ENCODE measurements around the gene ADGRB3.
"Not testable (repeated sequence)": the region's sequence is repeated elsewhere in the genome, so short reads cannot be mapped to it uniquely, and the experiment has no call there.

The ADGRB3 gene

DNA sequence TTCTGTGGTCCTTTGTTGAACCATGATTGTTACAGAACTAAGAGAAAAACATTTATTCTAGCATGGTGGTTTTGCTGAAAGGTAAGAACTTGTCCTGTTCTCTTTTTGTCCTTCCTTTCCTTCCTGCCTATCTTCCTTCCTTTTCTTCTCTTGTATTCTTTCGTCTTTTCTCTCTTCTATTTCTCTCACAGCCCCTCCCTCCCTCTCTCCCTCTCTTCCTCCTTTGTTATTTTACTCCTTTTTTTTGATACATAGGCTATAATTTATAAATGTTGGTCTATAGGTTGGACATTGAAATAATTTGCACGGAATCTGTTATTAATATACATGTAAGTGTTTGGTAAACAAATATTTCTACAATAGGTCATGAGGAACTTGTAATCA, 18.6 kb downstream of the ADGRB3 start:
- TF ChIP-seq, protein P1, sequence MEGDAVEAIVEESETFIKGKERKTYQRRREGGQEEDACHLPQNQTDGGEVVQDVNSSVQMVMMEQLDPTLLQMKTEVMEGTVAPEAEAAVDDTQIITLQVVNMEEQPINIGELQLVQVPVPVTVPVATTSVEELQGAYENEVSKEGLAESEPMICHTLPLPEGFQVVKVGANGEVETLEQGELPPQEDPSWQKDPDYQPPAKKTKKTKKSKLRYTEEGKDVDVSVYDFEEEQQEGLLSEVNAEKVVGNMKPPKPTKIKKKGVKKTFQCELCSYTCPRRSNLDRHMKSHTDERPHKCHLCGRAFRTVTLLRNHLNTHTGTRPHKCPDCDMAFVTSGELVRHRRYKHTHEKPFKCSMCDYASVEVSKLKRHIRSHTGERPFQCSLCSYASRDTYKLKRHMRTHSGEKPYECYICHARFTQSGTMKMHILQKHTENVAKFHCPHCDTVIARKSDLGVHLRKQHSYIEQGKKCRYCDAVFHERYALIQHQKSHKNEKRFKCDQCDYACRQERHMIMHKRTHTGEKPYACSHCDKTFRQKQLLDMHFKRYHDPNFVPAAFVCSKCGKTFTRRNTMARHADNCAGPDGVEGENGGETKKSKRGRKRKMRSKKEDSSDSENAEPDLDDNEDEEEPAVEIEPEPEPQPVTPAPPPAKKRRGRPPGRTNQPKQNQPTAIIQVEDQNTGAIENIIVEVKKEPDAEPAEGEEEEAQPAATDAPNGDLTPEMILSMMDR (conservative IDR thresholded peaks at IDR 0.05; ENCODE audit: low read depth, low read length): no peak
- H3K4me3 ChIP-seq (ENCODE audit: low read length): no peak overlapping the region
- DNase-seq (ENCODE audit: low read depth): no peak

DNA sequence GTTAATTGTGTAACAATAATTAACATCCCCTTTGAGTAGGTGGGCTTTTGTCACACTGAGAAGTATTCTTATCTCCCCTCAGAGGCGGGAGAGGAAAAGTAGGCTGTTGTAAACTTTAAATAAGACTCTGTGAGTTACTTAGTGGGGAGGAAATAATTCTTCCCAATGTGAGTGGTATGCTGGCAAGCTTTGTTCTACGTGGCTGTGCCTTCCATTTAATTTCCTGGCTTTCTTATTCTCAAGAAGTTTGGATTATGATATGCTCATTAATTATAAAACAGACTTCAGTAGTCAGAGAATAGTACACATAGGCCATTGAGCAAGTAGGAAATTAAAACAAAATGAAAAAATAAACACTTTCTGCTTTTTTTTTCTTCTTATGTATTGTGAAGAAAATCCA, 19.1 kb downstream of the ADGRB3 start:
- TF ChIP-seq, protein P1 (conservative IDR thresholded peaks at IDR 0.05; ENCODE audit: low read depth, low read length): no peak
- H3K4me3 ChIP-seq (ENCODE audit: low read length): no peak overlapping the region
- DNase-seq (ENCODE audit: low read depth): no peak

DNA sequence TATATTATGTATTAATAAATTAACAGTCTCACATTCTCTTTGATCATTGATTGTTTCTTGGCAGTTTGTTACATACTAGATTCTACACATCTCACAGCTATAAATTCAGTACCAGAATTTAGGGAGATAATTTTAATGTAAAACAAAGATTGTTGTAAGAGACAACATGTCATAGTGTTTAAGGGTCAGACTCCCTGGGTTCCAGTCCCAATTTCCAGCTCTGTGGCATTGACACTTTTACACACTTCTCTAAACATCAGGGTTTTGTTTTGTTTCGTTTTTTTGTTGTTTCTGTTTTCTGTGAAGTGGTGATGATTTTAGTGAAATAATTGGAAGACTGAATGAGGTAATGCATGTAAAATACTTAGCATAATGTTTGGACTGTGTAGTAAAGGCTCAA, 19.9 kb downstream of the ADGRB3 start:
- no peak for DNase-seq (ENCODE audit: low read depth)
- TF ChIP-seq, protein P1 (conservative IDR thresholded peaks at IDR 0.05; ENCODE audit: low read depth, low read length): no peak
- no peak overlapping the region for H3K4me3 ChIP-seq (ENCODE audit: low read length)

DNA sequence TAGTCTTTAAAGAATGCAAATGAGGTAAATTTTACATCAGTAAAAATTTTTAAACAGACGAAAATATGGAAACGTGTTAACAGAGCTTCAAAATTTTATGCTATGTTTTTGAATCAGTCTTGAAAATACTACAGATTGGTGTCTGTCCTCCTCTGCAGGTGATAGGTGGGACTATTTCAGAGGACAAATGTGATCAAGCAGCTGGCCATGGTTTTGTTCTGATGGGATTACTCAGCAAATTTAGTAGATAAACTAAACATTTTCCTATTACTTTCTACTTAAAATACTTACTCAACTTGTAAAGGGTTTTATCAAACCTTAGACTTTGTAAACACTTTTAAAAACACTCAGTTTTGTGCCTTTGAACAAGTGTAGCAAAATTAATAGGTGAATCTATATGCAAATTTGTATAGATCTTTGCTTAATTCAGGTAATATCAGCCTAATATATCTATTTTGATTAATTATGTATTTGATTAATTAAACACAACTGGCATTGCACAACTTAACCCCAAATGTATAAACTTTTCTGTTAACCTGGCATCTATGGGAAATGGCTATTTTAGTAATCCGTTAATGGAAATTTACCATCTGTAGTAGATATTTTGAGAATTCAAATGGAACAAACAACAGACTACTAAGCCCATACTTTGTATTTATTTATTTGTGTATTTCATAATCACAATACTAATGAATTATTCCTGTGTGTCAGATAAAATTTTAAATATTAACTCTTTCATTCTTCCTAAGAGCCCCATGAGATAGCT, 22.5 kb downstream of the ADGRB3 start:
- no peak overlapping the region for H3K4me3 ChIP-seq (ENCODE audit: low read length)
- no peak for DNase-seq (ENCODE audit: low read depth)
- TF ChIP-seq, protein P1 (conservative IDR thresholded peaks at IDR 0.05; ENCODE audit: low read depth, low read length): no peak

DNA sequence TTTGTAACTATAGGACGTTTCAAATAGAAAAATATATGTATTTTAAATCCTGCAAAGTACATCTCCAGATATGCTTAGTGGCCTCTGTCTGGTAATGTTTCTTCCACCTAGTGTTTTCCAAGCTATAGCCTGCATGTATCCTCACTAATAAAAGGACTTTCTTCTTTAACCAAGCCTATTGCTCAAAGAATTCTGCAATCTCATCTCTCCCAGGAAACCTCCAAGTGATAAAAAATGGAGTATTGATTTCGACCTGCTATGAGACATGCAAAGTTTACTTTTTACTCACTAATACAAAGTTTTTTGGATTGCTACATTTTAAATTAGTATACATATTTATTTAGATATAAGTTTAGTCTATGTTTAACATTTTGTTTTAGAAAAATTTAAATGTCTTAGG, 23.3 kb downstream of the ADGRB3 start:
- DNase-seq (ENCODE audit: low read depth): no peak
- no peak overlapping the region for H3K4me3 ChIP-seq (ENCODE audit: low read length)
- TF ChIP-seq, protein P1 (conservative IDR thresholded peaks at IDR 0.05; ENCODE audit: low read depth, low read length): no peak

DNA sequence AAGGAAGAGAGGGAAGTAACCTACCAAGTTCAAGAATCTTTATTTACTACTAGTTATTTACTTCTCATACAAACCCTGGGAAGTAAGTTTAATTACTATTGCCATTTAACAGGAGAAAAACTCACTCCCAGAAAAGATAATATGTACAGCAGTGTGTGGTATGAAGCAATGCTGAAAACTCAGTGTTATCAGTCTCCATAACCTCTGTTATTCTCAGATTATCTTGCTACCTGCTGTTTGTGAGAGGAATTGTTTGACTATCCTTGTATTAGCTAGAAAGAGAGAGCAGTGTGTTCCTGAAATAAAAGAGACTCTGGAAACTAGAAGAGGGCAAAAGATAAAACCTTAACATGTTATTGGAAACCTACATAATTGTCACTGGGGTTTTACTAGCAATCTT, 38.2 kb downstream of the ADGRB3 start:
- TF ChIP-seq, protein P1 (conservative IDR thresholded peaks at IDR 0.05; ENCODE audit: low read depth, low read length): no peak
- no peak for DNase-seq (ENCODE audit: low read depth)
- H3K4me3 ChIP-seq (ENCODE audit: low read length): no peak overlapping the region

DNA sequence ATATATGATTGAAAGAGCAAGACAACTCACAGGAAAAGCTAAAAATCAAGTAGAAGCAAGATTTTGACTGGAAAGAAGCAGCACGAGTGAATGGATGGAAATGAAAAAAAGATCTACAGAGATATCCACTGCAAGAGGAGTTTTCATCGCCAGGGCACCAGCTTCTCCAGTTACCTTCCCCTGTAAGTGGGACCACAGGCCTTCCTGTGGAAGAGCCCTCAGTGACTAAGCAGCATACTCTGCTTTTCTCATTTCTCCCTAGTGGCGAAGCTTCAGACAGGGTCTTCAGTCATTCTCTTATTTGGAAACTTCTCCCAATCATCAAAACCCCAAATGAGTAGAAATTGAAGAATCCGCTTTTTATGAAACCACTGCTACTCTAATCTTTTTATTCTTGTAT, 40.5 kb downstream of the ADGRB3 start:
- TF ChIP-seq, protein P1 (conservative IDR thresholded peaks at IDR 0.05; ENCODE audit: low read depth, low read length): no peak
- no peak for DNase-seq (ENCODE audit: low read depth)
- no peak overlapping the region for H3K4me3 ChIP-seq (ENCODE audit: low read length)

- not testable (repeated sequence) for H3K4me3 ChIP-seq (ENCODE audit: low read length); DNase-seq (ENCODE audit: low read depth)
Measured at GRCh38 chr6:68676094-68676493, 41.0 kb downstream of the ADGRB3 start.
